ENCODE results near the gene TRMT11. TPM values are rescaled to one million over a fixed set of nuclear protein-coding genes. Genes with fewer than 3 reads are reported as not detected.

Gene TRMT11
- total RNA-seq, 1 donor from 2014 or later = 15.4 TPM

DNA sequence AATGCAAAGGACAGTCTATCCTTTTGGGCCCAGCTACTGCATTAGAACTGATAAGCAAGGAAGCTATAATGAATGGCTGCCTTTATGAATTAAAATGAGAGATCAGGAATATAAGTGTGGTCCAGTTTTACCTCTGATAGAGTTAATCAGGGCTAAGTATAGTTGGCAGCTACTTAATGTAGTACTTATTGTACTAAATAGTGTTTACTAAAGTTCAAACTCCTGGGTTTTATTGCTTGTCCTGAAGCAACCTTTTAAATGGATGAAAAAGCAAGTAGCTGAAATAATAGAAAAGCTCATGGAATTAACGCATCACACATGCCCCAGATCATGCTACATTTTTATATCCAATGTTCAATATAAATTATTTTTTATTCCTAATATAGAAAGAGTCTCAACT, 5.3 kb downstream of the TRMT11 start:
- no peak for DNase-seq (ENCODE audit: low spot score)
- TF ChIP-seq, protein P1, sequence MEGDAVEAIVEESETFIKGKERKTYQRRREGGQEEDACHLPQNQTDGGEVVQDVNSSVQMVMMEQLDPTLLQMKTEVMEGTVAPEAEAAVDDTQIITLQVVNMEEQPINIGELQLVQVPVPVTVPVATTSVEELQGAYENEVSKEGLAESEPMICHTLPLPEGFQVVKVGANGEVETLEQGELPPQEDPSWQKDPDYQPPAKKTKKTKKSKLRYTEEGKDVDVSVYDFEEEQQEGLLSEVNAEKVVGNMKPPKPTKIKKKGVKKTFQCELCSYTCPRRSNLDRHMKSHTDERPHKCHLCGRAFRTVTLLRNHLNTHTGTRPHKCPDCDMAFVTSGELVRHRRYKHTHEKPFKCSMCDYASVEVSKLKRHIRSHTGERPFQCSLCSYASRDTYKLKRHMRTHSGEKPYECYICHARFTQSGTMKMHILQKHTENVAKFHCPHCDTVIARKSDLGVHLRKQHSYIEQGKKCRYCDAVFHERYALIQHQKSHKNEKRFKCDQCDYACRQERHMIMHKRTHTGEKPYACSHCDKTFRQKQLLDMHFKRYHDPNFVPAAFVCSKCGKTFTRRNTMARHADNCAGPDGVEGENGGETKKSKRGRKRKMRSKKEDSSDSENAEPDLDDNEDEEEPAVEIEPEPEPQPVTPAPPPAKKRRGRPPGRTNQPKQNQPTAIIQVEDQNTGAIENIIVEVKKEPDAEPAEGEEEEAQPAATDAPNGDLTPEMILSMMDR (IDR thresholded peaks at IDR 0.05) = no peak
- H3K9me3 Mint-ChIP-seq (ENCODE audit: low read depth) = no peaks in the 10 kb centered on the region
- no peak overlapping the region for H3K27ac Mint-ChIP-seq (ENCODE audit: unreplicated experiment)
- no peaks in the 10 kb centered on the region for H3K27me3 Mint-ChIP-seq (ENCODE audit: low read depth)
- no peaks in the 10 kb centered on the region for H3K36me3 Mint-ChIP-seq (ENCODE audit: low read depth)
- H3K4me1 Mint-ChIP-seq (ENCODE audit: low read depth) = peaks cover 14% of the 10 kb centered on the region
- no peak overlapping the region for H3K4me3 Mint-ChIP-seq (ENCODE audit: unreplicated experiment)

DNA sequence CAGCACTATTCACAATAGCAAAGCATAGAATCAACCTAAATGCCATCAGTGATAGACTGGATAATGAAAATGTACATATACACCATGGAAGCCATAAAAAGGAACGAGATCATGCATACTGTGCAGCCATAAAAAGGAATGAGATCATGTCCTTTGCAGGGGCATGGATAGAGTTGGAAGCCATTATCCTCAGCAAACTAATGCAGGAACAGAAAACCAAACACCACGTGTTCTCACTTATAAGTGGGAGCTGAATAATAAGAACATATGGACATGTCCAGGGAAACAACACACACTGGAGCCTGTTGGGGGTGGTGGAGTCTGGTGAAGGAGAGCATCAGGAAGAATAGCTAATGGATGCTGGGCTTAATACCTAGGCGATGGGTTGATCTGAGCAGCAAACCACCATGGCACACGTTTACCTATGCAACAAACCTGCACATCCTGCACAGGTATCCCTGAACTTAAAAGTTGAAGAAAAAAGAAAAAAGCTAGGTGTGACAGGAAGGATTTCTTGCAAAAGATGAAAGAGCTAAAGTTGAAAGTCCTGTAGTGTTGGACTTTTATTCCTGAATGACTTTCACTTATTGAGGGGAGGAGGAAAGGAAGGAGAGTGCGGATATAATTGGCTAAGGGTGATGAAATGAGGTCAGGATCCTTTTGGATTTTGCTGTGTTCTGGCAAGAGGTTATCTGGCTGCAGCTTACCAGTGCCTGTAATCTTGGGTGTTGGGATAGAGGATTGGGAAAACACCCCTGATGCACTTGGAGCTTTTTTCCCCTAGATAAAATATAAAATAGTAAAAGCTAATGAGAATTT, 8.5 kb downstream of the TRMT11 start:
- Mint-ChIP-seq H3K36me3 (ENCODE audit: low read depth) (peaks cover 5% of the 10 kb centered on the region), H3K4me1 (ENCODE audit: low read depth) (peaks cover 6% of the 10 kb centered on the region), H3K4me3 (ENCODE audit: unreplicated experiment) (no peak overlapping the region), H3K27me3 (ENCODE audit: low read depth) (no peaks in the 10 kb centered on the region), H3K9me3 (ENCODE audit: low read depth) (no peaks in the 10 kb centered on the region), H3K27ac (ENCODE audit: unreplicated experiment) (no peak overlapping the region)
- no peak for DNase-seq (ENCODE audit: low spot score)
- TF ChIP-seq, protein P1 (IDR thresholded peaks at IDR 0.05) = no peak

DNA sequence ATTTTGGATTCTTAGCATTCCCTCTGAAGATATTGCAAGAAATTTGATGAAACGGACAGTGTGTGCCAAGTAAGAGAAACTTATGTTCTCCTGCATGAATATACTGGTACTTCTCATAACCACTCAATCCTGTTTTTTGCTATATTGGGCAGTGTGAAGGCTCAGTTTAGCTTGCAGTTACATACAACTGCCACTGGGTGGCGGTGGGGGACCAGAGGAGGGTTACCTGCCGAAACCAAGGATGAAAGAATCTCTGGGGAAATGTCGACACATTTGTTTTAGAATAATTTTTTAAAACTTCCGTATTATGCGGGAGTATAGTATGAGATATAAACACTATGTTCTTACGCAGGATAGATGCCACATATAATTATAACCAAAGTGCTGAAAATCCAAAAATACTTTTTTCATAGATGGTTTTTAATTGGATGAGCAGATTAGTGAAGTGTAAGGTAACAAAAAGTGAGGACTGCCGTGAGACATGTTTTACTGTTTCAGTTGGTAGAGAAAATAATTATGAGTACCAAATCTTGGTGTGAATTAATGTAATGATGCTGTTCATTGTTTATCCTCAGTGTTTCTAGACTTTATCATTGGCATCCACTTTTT, 9.7 kb downstream of the TRMT11 start:
- H3K27me3 Mint-ChIP-seq (ENCODE audit: low read depth) = no peaks in the 10 kb centered on the region
- H3K27ac Mint-ChIP-seq (ENCODE audit: unreplicated experiment) = no peak overlapping the region
- H3K4me1 Mint-ChIP-seq (ENCODE audit: low read depth) = peaks cover 6% of the 10 kb centered on the region
- no peak overlapping the region for H3K4me3 Mint-ChIP-seq (ENCODE audit: unreplicated experiment)
- no peak for DNase-seq (ENCODE audit: low spot score)
- no peaks in the 10 kb centered on the region for H3K9me3 Mint-ChIP-seq (ENCODE audit: low read depth)
- TF ChIP-seq, protein P1 (IDR thresholded peaks at IDR 0.05) = peak; percentile 98
- H3K36me3 Mint-ChIP-seq (ENCODE audit: low read depth) = peaks cover 6% of the 10 kb centered on the region

DNA sequence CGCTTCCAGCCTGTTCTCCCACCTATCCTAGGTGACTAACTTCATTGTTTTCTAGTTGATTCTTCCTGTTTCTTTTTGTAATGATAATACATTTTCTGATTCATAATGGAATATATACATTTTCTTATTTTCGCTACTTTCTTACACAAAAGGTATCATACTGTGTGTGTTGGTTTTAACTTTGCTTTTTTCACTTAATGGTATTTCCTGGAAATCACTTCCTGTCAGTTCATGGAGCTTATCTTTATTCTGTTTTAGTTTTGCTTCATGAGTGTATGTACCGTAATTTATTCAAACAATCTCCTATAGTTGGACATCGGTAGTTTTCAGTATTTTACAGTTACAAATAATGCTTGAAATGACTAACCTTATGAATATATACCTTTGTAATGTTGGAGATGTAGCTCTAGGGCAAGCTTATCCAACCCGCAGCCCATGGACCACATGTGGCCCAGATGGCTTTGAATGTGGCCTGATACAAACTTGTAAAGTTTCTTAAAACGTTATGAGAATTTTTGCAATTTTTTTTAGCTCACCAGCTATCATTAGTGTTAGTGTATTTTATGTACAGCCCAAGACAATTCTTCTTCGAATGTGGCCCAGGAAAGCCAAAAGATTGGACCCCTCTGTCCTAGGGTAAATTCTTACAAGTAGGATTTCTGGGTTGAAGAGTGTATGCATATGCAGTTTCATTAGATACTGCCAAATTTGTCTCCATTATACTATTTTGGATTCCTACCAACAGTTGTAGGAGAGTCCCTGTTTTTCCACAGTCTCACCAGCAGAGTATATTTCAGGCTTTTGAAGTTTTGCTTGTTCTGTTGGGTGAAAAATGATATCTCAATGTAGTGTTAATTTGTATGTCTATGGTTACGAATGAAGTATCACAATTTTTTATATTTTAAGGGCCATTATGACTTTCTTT, 16.7 kb downstream of the TRMT11 start:
- peaks cover 9% of the 10 kb centered on the region for H3K4me1 Mint-ChIP-seq (ENCODE audit: low read depth)
- TF ChIP-seq, protein P1 (IDR thresholded peaks at IDR 0.05) = no peak

DNA sequence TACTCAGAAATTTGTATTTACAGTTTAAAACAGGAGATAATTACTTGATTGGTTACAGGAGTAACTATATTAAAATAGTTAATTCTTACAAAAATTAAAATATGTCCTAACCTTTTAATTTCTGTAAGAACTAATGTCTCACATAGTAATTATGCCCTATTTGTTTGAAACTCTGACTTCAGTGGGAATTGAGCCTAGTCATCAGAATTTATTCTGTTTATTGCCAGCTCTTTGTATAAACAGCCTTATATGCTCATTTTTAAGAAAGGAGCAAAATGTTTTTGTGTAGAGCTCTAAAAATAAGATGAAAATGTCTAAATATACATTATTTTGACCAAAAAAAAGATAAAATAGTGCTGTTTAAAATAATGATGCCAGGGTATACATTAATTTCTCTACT, 21.5 kb downstream of the TRMT11 start:
- Mint-ChIP-seq H3K27ac (ENCODE audit: unreplicated experiment) (no peak overlapping the region), H3K4me3 (ENCODE audit: unreplicated experiment) (no peak overlapping the region), H3K36me3 (ENCODE audit: low read depth) (peaks cover 26% of the 10 kb centered on the region), H3K9me3 (ENCODE audit: low read depth) (no peaks in the 10 kb centered on the region), H3K27me3 (ENCODE audit: low read depth) (no peaks in the 10 kb centered on the region), H3K4me1 (ENCODE audit: low read depth) (peaks cover 2% of the 10 kb centered on the region)
- DNase-seq (ENCODE audit: low spot score) = no peak
- TF ChIP-seq, protein P1 (IDR thresholded peaks at IDR 0.05) = no peak

More for the DNA sequence above, 16.7 kb downstream of the TRMT11 start:
- H3K9me3 Mint-ChIP-seq (ENCODE audit: low read depth) = no peaks in the 10 kb centered on the region
- H3K27ac Mint-ChIP-seq (ENCODE audit: unreplicated experiment) = no peak overlapping the region
- H3K36me3 Mint-ChIP-seq (ENCODE audit: low read depth) = peaks cover 16% of the 10 kb centered on the region
- DNase-seq (ENCODE audit: low spot score) = no peak
- no peaks in the 10 kb centered on the region for H3K27me3 Mint-ChIP-seq (ENCODE audit: low read depth)
- H3K4me3 Mint-ChIP-seq (ENCODE audit: unreplicated experiment) = no peak overlapping the region

All from chondrocyte (in vitro differentiated cells).